ENCODE results near the gene RPS25. TPM values are rescaled to one million over a fixed set of nuclear protein-coding genes. Genes with fewer than 3 reads are reported as not detected.
A peak's percentile ranks its signal among the peaks of the same experiment; 100 is the strongest.
"Not testable (repeated sequence)": the region's sequence is repeated elsewhere in the genome, so short reads cannot be mapped to it uniquely, and the experiment has no call there.

The RPS25 gene
- total RNA-seq, 2 experiments from 2014 or later = 2,183 to 2,206 TPM

GRCh38 chr11:119011476-119012053 lies 6.6 kb downstream of the RPS25 start:
- CTCF ChIA-PET = interaction anchor here (0.7 kb wide), 1 partner anchor 11 kb away, joined by 3 read pairs; no protein-coding TSS in a partner anchor
- Mint-ChIP-seq H3K27me3 (ENCODE audit: low read depth) (no peaks in the 10 kb centered on the region), H3K9me3 (no peaks in the 10 kb centered on the region), H3K4me1 (ENCODE audit: low read depth) (peaks cover 33% of the 10 kb centered on the region), H3K27ac (peak overlapping the region; percentile 38), H3K4me3 (no peak overlapping the region), H3K36me3 (ENCODE audit: low read depth) (peaks cover 44% of the 10 kb centered on the region)
- DNase-seq = no peak
- intact Hi-C loops (cut with micrococcal nuclease) = loop anchor here (10.0 kb wide), 1 partner anchor 607 kb away; the partner anchor contains the start of gene ATP5MG

DNA sequence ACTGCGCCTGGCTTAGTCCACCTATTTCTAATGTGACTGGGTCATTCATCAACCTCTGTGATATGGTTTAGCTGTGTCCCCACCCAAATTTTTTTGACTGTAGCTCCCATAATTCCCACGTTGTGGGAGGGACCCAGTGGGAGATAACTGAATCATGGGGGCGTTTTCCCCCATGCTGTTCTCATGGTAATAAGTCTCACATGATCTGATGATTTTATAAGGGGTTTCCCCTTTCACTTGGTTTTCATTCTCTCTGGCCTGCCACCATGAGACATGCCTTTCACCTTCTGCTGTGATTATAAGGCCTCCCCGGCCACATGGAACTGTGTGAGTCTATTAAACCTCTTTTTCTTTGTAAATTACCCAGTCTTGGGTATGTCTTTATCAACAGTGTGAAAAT lies 11.5 kb downstream of the RPS25 start:
- Mint-ChIP-seq H3K9me3 (no peaks in the 10 kb centered on the region), H3K27ac (peak overlapping the region; percentile 72), H3K36me3 (ENCODE audit: low read depth) (peaks cover 14% of the 10 kb centered on the region), H3K4me1 (ENCODE audit: low read depth) (peaks cover 14% of the 10 kb centered on the region), H3K4me3 (no peak overlapping the region), H3K27me3 (ENCODE audit: low read depth) (no peaks in the 10 kb centered on the region)
- DNase-seq = peak; percentile 16
- intact Hi-C loops (cut with micrococcal nuclease) = no loop called here
- CTCF ChIA-PET = no interaction called here

- H3K36me3 Mint-ChIP-seq (ENCODE audit: low read depth) = peaks cover 33% of the 10 kb centered on the region
Measured at GRCh38 chr11:119000906-119001305, 17.2 kb downstream of the RPS25 start.

GRCh38 chr11:118998822-118999221 lies 19.3 kb downstream of the RPS25 start:
- no peak for DNase-seq
- Mint-ChIP-seq H3K27ac (peak overlapping the region; percentile 96), H3K4me1 (ENCODE audit: low read depth) (peaks cover 36% of the 10 kb centered on the region), H3K27me3 (ENCODE audit: low read depth) (no peaks in the 10 kb centered on the region), H3K36me3 (ENCODE audit: low read depth) (peaks cover 37% of the 10 kb centered on the region), H3K9me3 (no peaks in the 10 kb centered on the region), H3K4me3 (peak overlapping the region; percentile 88)
- CTCF ChIA-PET = interaction anchor here (0.7 to 2.2 kb wide), 3 partner anchors 18 to 33 kb away, joined by 3 to 6 read pairs (median 5); no protein-coding TSS in a partner anchor
- intact Hi-C loops (cut with micrococcal nuclease) = loop anchor here (1.0 to 5.0 kb wide), 5 partner anchors 58 to 322 kb away; partner anchors contain the start of genes CBL, DDX6 and HYOU1

More at GRCh38 chr11:119000906-119001305, 17.2 kb downstream of the RPS25 start:
- Mint-ChIP-seq H3K27me3 (ENCODE audit: low read depth) (no peaks in the 10 kb centered on the region), H3K27ac (no peak overlapping the region), H3K9me3 (no peaks in the 10 kb centered on the region), H3K4me3 (no peak overlapping the region), H3K4me1 (ENCODE audit: low read depth) (peaks cover 35% of the 10 kb centered on the region)
- DNase-seq = no peak
- CTCF ChIA-PET = interaction anchor here (0.7 kb wide), 1 partner anchor 402 kb away, joined by 5 read pairs; no protein-coding TSS in a partner anchor
- intact Hi-C loops (cut with micrococcal nuclease) = no loop called here

GRCh38 chr11:118998388-118998717 lies 19.8 kb downstream of the RPS25 start:
- intact Hi-C loops (cut with micrococcal nuclease) = loop anchor here (1.0 to 5.0 kb wide), 5 partner anchors 59 to 323 kb away; partner anchors contain the start of genes CBL, DDX6 and HYOU1
- CTCF ChIA-PET = interaction anchor here (2.1 to 2.2 kb wide), 2 partner anchors 18 to 21 kb away, joined by 5 to 6 read pairs; no protein-coding TSS in a partner anchor
- H3K4me1 Mint-ChIP-seq (ENCODE audit: low read depth) = peaks cover 36% of the 10 kb centered on the region

DNA sequence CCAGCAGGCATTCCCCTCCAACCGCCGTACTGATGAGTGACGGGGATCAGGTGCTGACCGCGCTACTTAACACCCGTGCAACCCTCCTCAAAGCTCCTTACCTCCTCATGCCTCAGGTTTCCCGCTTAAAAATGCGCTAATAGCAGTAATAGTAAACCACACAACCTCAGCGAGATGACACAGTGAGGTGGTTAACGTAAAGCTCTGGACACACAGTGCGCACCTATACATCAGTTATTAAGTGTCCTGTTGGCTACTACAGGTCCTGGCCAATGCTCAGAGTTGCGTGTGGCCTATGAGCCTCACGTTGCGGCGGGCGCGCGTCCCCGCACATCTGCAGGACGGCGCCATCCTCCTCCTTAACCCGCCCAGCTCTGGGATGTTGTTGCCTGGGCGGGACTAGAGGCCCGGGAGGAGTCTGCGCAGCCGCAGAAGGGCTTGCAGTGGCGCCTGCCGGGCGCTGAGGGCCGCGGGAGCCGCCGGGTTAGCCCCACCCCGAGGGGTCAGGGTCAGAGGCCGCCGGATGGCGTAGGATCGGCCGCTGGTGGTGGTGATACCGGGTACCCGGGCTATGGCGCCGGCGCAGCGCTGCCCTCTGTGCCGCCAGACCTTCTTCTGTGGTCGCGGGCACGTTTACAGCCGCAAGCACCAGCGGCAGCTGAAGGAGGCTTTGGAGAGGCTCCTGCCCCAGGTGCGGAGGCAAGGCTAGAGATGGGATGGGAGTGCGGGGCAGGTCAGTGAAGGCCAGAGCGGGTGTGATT lies 20.3 kb downstream of the RPS25 start, which contains the start of gene CENATAC:
TSS of gene CENATAC (plus strand) at position 512 of the 761 bp plus-strand sequence. CDS start at position 572, 60 bp downstream.
- intact Hi-C loops (cut with micrococcal nuclease) = loop anchor here (1.0 to 5.0 kb wide), 9 partner anchors 20 to 323 kb away; partner anchors contain the start of genes CBL, DDX6, HYOU1 and RPS25
- no peaks in the 10 kb centered on the region for H3K27me3 Mint-ChIP-seq (ENCODE audit: low read depth)
- CTCF ChIA-PET = interaction anchor here (0.6 to 2.2 kb wide), 4 partner anchors 19 to 184 kb away, joined by 3 to 6 read pairs (median 4); no protein-coding TSS in a partner anchor
- peak within 1 kb of the TSS; percentile 96 for H3K27ac Mint-ChIP-seq
- no peaks in the 10 kb centered on the region for H3K9me3 Mint-ChIP-seq
- DNase-seq = peak; percentile 98
- H3K4me1 Mint-ChIP-seq (ENCODE audit: low read depth) = peaks cover 33% of the 10 kb centered on the region
- H3K4me3 Mint-ChIP-seq = peak within 1 kb of the TSS; percentile 88
- H3K36me3 Mint-ChIP-seq (ENCODE audit: low read depth) = peaks cover 33% of the 10 kb centered on the region

More at GRCh38 chr11:118998388-118998717, 19.8 kb downstream of the RPS25 start:
- peak; percentile 26 for DNase-seq
- Mint-ChIP-seq H3K4me3 (peak overlapping the region; percentile 88), H3K27me3 (ENCODE audit: low read depth) (no peaks in the 10 kb centered on the region), H3K36me3 (ENCODE audit: low read depth) (peaks cover 37% of the 10 kb centered on the region), H3K9me3 (no peaks in the 10 kb centered on the region), H3K27ac (peak overlapping the region; percentile 96)

GRCh38 chr11:118996926-118997626 lies 21.1 kb downstream of the RPS25 start:
- DNase-seq = peak; percentile 82
- H3K36me3 Mint-ChIP-seq (ENCODE audit: low read depth) = peaks cover 34% of the 10 kb centered on the region
- peak overlapping the region; percentile 88 for H3K4me3 Mint-ChIP-seq
- H3K9me3 Mint-ChIP-seq = no peaks in the 10 kb centered on the region
- peak overlapping the region; percentile 96 for H3K27ac Mint-ChIP-seq
- peaks cover 33% of the 10 kb centered on the region for H3K4me1 Mint-ChIP-seq (ENCODE audit: low read depth)
- H3K27me3 Mint-ChIP-seq (ENCODE audit: low read depth) = no peaks in the 10 kb centered on the region
- CTCF ChIA-PET = interaction anchor here (0.6 to 2.2 kb wide), 4 partner anchors 20 to 185 kb away, joined by 3 to 6 read pairs (median 4); no protein-coding TSS in a partner anchor
- intact Hi-C loops (cut with micrococcal nuclease) = loop anchor here (1.0 to 5.0 kb wide), 6 partner anchors 21 to 210 kb away; partner anchors contain the start of genes CBL, DDX6, RPS25 and SLC37A4

DNA sequence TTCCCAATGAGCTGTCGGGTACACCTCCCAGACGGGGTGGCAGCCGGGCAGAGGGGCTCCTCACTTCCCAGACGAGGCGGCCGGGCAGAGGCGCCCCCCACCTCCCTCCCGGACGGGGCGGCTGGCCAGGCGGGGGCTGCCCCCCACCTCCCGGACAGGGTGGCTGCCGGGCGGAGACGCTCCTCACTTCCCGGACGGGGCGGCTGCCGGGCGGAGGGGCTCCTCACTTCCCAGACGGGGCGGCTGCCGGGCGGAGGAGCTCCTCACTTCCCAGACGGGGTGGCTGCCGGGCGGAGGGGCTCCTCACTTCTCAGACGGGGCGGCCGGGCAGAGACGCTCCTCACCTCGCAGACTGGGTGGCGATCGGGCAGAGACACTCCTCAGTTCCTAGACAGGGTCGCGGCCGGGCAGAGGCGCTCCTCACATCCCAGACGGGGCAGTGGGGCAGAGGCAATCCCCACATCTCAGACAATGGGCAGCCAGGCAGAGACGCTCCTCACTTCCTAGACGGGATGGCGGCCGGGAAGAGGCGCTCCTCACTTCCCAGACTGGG lies 26.6 kb downstream of the RPS25 start:
- peaks cover 13% of the 10 kb centered on the region for H3K36me3 Mint-ChIP-seq (ENCODE audit: low read depth)
- H3K4me1 Mint-ChIP-seq (ENCODE audit: low read depth) = not testable (repeated sequence)

GRCh38 chr11:118988280-118988679 lies 29.9 kb downstream of the RPS25 start:
- intact Hi-C loops (cut with micrococcal nuclease) = no loop called here
- Mint-ChIP-seq H3K4me3 (no peak overlapping the region), H3K27me3 (ENCODE audit: low read depth) (no peaks in the 10 kb centered on the region), H3K9me3 (no peaks in the 10 kb centered on the region), H3K4me1 (ENCODE audit: low read depth) (no peaks in the 10 kb centered on the region), H3K36me3 (ENCODE audit: low read depth) (peaks cover 4% of the 10 kb centered on the region), H3K27ac (no peak overlapping the region)
- CTCF ChIA-PET = no interaction called here
- DNase-seq = no peak

More for the DNA sequence above, 26.6 kb downstream of the RPS25 start:
- H3K9me3 Mint-ChIP-seq; H3K4me3 Mint-ChIP-seq; H3K27me3 Mint-ChIP-seq (ENCODE audit: low read depth); H3K27ac Mint-ChIP-seq; intact Hi-C loops (cut with micrococcal nuclease); CTCF ChIA-PET; DNase-seq: not testable (repeated sequence)

DNA sequence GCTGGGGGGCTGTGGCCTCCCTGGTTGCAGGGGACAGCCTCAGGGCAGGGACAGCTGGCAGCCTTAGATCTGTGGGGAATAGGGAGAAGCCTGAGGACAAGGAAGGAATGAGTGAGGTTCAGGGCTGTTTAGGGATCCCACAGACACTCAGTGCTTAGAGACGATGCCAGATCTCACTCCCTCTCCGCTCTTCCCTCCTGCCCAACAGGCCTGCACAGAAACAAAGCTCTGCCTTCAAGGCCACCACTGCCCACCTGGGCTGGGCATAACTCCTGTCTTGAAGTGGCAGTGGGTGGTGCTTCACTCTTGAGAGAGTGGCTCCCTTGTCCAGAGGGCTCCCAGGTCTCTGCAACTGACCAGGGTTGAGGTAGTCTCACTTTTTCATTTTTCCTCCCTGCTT lies 33.3 kb downstream of the RPS25 start:
- CTCF ChIA-PET = interaction anchor here (1.0 to 1.2 kb wide), 2 partner anchors 82 to 295 kb away, joined by 3 read pairs; partner anchors contain the start of gene VPS11
- no peaks in the 10 kb centered on the region for H3K36me3 Mint-ChIP-seq (ENCODE audit: low read depth)

DNA sequence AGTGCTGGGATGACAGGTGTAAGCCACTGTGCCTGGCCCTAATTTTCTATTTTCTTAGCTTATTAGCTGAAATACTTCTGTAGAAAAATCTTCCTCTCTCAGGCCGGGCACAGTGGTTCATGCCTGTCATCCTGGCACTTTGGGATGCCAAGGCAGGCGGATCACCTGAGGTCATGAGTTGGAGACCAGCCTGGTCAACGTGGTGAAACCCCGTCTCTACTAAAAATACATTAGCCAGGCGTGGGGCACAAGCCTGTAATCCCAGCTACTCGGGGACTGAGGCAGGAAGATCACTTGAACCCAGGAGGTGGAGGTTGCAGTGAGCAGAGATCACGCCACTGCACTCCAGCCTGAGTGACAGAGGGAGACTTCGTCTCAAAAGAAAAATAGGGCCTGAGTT lies 33.8 kb downstream of the RPS25 start:
- H3K27ac Mint-ChIP-seq; H3K36me3 Mint-ChIP-seq (ENCODE audit: low read depth); H3K4me1 Mint-ChIP-seq (ENCODE audit: low read depth); H3K27me3 Mint-ChIP-seq (ENCODE audit: low read depth); intact Hi-C loops (cut with micrococcal nuclease); DNase-seq; H3K4me3 Mint-ChIP-seq; H3K9me3 Mint-ChIP-seq: not testable (repeated sequence)
- CTCF ChIA-PET = interaction anchor here (1.0 kb wide), 1 partner anchor 83 kb away, joined by 3 read pairs; the partner anchor contains the start of gene VPS11

More for the DNA sequence above, 33.3 kb downstream of the RPS25 start:
- Mint-ChIP-seq H3K4me1 (ENCODE audit: low read depth) (no peaks in the 10 kb centered on the region), H3K9me3 (no peaks in the 10 kb centered on the region), H3K27me3 (ENCODE audit: low read depth) (no peaks in the 10 kb centered on the region), H3K27ac (no peak overlapping the region), H3K4me3 (no peak overlapping the region)
- intact Hi-C loops (cut with micrococcal nuclease) = no loop called here
- no peak for DNase-seq

All from activated naive CD4-positive, alpha-beta T cell treated with anti-CD3 and anti-CD28 coated beads for 36 hours (primary cell).